Measurements from ENCODE around the gene SFI1.
"Not testable (repeated sequence)": the region's sequence is repeated elsewhere in the genome, so short reads cannot be mapped to it uniquely, and the experiment has no call there.

Gene SFI1

DNA sequence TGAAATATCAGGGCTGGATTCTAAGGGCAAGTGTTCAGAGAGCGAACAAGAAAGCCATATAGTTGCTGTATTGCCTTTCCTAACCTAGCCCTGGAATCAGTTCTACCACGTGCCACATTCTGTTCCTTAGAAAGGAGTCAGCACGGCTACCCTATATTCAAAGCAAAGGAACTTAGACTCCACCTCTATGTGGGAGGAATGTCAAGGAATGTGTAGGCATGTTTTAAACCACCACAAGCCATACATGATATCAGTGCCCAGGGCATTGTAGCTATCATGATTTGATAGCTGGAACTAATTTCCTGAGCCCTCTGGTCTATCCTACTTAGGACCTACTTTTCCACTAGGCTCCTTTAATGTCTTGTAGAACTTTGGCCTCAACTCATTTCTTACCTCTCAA is 4.2 kb upstream of the SFI1 start:
- no peak for DNase-seq (ENCODE audit: low read depth in 2 of 3, low spot score in 2 of 3)

DNA sequence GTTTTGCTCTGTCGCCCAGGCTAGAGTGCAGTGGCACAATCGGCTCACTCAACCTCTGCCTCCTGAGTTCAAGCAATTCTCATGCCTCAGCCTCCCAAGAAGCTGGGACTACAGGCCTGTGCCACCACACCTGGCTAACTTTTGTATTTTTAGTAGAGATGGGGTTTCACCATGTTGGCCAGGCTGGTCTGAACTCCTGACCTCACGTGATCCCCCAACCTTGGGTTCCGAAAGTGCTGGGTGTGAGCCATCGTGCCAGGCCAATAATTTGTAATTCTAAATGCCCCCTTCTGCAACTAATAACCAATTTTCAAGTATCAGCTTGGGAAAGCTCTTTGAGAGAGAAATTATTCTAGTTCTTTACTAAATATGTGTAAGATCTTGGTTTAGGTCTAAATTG is 3.0 kb upstream of the SFI1 start:
- DNase-seq (ENCODE audit: low read depth in 2 of 3, low spot score in 2 of 3): not testable (repeated sequence)

DNA sequence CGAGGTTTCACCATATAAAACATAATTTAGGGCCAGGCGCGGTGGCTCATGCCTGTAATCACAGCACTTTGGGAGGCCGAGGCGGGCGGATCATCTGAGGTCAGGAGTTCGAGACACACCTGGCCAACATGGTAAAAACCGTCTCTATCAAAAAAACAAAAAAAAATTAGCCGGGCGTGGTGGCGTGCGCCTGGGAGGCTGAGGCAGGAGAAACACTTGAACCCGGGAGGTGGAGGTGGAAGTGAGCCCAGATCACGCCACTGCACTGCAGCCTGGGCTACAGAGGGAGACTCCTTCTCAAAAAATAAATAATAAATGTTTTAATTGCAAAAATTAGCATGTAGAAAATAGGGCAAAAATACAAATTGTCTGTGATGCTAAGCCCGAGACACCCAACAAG is 993 bp upstream of the SFI1 start:
- DNase-seq (ENCODE audit: low read depth in 2 of 3, low spot score in 2 of 3): no peak

DNA sequence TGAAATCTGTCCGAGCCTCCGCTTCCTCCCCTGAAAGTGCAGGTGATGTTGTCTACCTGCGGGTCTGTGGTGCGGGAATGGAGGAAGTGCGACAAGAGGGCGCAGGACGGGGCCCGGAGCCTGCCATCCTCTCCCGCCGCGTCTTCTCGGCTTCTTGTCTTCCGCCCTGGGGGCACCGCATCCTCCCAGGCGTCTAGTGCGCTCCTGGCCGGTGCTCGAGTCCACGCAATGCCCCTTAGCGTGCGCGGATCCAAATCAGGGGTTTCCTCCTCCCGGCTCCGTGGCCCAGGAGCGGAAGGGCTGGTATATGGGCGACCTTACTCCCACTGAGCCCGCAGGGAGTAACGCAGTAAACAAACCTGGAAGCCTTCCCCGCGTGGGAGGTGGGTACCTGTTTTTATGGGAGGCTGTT is 405 bp downstream of the SFI1 start:
- DNase-seq (ENCODE audit: low read depth in 2 of 3, low spot score in 2 of 3): peak in 1 of 3 experiments; percentile 18

DNA sequence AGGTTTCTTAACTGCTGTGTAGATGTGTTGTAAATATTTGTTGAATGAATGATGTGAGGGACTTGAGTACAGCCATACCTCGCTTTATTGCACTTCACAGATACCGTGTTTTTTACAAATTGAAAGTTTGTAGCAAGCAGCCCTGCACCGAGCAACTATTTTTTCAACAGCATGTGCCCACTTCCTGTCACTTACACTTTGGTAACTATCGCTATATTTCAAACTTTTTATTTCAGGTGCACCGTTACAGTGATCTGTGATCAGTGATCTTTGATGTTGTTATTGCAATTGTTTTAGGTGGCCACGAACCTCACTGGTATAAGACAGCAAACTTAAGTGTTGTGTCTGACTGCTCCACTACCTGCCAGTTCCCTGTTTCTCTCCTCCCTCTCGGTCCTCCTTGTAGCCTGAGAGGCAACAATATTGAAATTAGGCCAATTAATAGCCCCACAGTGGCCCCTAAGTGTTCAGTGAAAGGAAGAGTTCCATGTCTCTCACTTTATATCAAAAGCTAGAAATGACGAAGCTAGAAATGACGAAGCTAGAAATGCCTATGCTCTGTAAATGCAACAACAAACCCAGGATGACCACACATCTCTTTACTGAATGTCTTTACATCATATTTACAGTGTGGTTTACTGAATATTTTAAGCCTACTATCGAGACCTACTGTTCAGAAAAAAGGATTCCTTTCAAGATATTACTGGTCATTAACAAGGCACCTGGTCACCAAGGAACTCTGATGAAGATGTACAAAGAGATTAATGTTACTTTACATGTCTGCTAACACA is 1.0 kb downstream of the SFI1 start:
- no peak for DNase-seq (ENCODE audit: low read depth in 2 of 3, low spot score in 2 of 3)

DNA sequence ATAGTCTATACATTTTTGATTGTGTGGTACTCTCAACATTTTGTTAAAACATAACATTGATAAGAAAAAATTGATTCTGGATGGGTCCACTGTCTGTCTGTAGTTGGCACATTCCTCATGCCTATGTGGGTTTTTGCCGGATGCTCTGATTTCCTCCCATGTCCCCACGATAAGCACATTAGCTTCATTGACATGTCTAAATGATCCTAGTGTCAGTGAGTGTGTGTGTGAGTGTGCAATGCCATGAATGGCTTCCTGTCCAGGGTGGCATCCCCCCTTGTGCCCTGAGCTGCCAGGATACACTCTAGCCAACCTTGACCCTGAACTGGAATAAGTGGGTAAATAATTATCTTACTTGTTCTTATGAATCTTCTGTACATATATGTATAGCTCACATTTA is 5.4 kb downstream of the SFI1 start:
- DNase-seq (ENCODE audit: low read depth in 2 of 3, low spot score in 2 of 3): no peak

DNA sequence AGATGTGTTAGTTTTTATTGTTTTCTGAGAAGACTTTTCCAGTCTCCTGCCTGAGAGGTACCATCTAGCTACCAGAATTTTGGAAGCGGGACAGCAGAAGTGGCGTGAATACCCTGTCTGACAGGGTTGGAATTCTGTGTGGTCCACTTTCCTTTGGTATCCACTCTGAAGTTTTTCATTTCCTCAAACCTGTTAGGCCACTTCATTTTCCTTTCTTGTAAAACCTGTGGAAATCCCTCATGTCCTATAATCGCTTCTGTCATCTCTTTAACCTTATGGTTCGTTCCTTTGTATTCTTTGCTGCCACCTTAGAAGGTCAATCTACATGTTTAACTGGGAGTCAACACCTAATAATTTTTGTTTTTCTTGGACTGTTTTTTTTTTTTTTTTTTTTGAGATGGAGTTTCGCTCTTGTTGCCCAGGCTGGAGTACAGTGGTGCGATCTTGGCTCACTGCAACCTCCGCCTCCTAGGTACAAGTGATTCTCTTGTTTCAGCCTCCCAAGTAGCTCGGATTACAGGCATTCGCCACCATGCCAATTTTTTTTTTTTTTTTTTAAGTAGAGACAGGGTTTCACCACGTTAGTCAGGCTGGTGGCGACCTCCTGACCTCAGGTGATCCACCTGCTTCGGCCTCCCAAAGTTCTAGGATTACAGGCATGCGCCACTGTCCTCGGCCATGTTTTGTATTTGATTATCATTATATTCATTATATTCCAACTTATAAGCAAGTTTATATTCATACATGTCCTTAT is 7.1 kb downstream of the SFI1 start:
- DNase-seq (ENCODE audit: low read depth in 2 of 3, low spot score in 2 of 3): no peak

DNA sequence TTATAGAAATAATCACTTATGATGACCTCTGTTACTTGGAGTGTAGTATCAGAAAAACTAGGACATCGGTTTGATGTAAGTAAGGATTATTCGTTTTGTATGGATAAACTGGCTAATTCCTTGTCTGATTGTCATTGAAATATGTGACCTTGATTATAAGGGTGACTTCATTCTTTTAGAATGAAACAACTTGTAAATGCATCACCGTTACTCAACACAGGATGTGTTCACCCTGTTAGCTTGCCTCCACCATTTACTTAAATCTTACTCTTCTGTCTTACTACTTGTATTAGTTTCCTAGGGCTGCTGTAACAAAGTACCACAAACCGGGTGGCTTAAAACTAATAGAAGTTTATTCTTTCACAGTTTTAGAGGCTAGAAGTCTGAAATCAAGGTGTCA is 7.9 kb downstream of the SFI1 start:
- DNase-seq (ENCODE audit: low read depth in 2 of 3, low spot score in 2 of 3): no peak

DNA sequence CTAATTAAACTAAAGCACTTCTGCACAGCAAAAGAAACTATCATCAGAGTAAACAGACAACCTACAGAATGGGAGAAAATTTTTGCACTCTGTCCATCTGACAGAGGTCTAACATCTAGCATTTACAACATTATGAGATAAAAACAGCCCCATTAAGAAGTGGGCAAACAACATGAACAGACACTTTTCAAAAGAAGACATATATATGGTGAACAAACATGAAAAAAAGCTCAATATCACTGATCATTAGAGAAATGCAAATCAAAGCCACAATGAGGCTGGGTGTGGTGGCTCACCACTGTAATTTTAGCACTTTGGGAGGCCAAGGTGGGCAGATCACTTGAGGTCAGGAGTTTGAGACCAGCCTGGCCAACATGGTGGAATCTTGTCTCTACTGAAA is 11.2 kb downstream of the SFI1 start:
- DNase-seq (ENCODE audit: low read depth in 2 of 3, low spot score in 2 of 3): not testable (repeated sequence)

DNA sequence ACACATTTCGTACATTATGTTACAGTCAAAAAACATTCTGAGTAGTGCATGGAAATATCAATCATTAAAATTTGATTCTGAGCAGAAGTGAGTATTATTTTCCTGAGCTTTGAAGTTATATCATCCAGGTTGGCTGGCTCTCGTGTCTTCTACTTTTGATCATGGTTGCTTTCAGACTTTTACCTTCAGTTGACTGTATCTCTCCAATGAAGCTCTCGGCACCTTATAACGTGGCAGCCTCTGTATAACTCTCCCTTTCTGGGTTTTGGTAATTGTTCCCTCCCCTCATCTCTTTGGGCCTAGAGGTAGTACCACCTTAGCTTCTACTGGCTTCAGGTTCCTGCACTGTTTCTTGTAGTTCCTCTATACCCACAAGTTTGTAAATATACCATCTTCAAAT is 12.2 kb downstream of the SFI1 start:
- DNase-seq (ENCODE audit: low read depth in 2 of 3, low spot score in 2 of 3): no peak

DNA sequence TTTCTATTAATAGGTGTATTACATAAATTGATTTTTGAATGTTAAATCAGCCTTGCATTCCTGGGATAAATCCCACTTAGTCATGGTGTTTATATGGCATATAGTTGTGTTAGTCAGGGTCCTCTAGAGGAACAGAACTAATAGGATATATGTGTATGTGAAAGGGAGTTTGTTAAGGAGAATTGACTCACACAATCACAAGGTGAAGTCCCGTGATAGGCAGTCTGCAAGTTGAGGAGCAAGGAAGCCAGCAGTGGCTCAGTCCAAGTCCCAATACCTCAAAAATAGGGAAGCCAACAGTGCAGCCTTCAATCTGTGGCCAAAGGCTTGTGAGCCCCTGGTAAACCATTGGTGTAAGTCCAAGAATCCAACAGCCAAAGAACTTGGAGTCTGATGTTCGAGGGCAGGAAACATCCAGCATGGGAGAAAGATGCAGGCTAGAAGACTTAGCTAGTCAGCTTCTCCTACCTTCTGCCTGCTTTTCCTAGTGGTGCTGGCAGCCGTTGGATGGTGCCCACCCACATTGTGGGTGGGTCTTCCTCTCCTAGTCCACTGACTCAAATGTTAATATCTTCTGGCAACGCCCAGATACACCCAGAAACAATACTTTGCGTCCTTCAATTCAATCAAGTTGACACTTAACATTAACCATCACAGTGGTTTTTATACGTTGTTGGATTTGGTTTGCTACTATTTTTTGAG is 12.9 kb downstream of the SFI1 start:
- no peak for DNase-seq (ENCODE audit: low read depth in 2 of 3, low spot score in 2 of 3)

DNA sequence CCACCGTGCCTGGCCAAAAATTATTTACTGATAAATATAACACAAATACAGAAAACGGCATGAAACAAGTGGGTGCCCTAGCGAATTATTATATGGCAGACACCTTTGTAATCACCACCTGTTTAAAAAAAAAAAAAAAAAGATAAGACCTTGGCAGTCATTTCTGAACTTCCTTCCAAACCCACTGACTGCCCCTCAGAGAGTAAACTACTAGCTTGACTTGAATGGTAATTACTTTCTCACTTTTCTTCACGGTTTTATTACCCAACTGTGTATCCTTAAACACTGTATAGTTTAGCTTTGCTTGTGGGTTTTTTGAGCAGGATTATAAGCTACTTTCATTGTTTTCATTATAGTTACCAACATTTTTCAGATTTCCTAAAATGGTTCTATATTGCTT is 23.7 kb downstream of the SFI1 start:
- DNase-seq (ENCODE audit: low read depth in 2 of 3, low spot score in 2 of 3): no peak

DNA sequence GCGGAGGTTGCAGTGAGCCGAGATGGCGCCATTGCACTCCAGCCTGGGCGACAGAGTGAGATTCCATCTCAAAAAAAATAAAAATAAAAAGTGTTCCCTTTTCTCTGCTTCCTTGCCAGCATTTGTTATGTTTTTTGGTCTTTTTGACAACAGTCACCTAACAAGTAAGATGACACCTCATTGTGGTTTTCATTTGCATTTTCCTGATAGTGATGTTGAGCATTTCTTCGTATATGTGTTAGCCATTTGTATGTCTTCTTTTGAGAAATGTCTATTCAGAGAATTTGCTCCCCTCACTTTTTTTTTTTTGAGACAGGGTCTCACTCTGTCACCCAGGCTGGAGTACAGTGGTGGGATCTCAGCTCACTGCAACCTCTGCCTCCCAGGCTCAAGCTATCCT is 27.8 kb downstream of the SFI1 start:
- not testable (repeated sequence) for DNase-seq (ENCODE audit: low read depth in 2 of 3, low spot score in 2 of 3)

DNA sequence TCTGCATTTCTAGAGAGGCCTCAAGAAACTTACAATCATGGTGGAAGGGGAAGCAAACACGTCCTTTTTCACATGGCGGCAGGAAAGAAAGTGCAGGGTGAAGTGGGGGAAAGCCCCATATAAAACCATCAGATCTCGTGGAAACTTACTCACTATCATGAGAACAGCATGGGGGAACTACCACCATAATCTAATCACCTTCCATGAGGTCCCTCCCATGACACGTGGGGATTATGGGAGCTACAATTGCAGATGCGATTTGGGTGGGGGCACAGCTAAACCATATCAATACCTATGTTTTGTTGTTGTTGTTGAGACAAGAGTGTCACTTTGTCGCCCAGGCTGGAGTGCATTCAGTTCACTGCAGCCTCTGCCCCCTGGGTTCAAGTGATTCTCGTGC is 29.9 kb downstream of the SFI1 start:
- DNase-seq (ENCODE audit: low read depth in 2 of 3, low spot score in 2 of 3): no peak

DNA sequence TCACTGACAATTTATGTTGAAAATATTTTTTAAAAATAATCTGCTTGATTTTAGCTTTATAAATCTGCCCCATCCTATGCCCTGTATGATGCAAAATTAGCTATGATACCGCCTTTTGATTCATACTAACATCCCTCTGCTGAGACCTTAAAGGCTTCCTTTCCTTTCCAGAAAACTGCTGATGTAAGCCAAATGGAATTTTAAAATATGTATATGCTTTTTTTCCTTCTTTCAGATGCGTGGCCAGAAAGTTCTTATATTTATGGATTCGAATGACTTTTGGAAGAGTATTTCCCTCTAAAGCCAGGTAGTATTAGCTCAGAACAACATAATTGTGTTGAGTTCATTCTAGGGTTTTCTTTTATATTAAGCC is 34.5 kb downstream of the SFI1 start:
- DNase-seq (ENCODE audit: low read depth in 2 of 3, low spot score in 2 of 3): no peak

DNA sequence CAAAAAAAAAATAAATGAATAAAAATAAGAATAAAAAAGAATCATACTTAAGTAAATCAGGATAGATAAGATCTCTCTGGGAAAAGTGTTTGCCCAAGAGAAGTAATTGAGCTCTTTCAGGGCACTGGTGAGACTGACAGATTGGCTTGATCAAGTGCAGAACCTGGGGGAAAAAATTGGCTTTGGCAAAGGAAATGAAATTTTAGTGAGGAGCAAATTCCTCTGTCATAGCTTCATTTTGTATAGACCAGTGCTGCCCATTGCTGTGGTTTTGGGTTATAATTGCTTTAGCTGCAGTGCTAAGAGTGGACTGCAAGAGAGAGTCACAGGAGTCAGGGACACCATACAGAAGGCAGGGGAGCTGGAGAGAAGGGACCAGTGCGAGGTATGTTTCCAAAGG is 35.7 kb downstream of the SFI1 start:
- DNase-seq (ENCODE audit: low read depth in 2 of 3, low spot score in 2 of 3): no peak

DNA sequence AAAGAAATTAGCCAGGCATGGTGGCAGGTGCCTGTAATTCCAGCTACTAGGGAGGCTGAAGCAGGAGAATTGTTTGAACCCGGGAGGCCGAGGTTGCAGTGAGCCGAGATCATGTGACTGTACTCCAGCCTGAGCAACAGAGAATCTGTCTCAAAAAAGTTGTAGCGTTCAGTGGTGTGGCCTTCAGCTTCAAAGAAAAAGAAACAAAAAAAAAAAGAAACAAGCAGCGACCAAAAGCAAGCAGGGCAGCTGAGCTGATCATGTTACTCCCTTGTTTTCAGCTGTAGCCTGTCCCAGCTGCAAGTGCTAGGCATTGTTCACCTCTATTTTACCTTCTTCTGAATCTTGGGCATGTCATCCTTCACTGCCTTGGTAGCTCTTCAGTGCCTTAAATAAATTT is 37.0 kb downstream of the SFI1 start:
- no peak for DNase-seq (ENCODE audit: low read depth in 2 of 3, low spot score in 2 of 3)

DNA sequence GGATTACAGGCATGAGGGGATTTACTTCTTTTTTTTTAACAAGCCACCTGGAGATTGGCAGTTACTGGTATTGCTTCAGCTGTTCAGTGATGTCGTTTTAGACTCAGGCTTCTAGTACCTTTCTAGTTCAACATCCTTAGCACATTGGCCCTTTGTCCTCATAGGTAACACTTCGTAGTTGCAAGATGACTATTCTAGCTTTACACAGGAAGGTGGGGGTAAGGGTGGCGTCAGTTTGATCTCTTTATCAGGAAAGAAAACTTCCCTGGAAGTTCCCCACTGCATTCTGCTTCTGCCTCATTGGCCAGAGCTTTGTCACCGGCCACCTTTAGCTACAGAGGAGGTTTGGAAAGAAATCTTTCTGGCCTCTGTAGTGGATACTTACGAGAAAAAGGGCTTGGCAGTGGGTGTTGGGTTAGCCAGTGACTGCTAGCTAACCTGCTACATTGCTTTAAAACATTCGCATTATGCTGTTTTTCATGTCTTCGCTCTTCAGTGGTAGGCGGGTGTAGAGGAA is 40.7 kb downstream of the SFI1 start:
- DNase-seq (ENCODE audit: low read depth in 2 of 3, low spot score in 2 of 3): peak in 1 of 3 experiments; percentile 42

DNA sequence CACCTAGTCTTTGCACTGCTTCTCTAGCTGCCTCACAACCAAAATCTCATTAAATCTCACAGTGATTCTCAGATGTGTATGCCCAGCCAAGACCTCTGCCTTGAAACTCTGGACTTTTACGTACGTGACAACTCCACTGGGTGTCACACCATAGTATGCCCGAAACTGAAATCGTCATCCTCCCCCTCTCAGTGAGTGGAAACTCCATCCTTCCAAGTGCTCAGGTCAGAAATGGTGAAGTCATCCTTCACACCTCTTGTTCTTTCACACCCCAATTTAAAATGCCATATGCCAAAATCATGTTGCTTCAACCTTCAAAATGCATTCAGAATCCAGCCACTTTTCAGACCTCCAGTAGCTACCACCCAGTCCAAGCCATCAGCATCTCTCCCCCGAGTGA is 42.5 kb downstream of the SFI1 start:
- no peak for DNase-seq (ENCODE audit: low read depth in 2 of 3, low spot score in 2 of 3)

DNA sequence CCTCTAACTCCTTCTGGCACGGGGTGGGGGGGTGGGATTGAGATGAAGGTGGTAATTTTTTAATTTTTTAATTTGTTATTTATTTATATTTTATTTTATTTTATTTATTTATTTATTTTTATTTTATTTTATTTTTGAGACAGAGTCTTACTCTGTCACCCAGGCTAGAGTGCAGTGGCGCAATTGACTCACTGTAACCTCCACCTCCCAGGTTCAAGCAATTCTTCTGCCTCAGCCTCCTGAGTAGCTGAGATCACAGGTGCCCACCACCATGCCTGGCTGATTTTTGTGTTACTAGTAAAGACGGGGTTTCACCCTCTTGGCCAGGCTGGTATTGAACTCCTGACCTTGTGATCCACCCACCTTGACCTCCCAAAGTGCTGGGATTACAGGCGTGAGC is 43.8 kb downstream of the SFI1 start:
- DNase-seq (ENCODE audit: low read depth in 2 of 3, low spot score in 2 of 3): not testable (repeated sequence)

DNA sequence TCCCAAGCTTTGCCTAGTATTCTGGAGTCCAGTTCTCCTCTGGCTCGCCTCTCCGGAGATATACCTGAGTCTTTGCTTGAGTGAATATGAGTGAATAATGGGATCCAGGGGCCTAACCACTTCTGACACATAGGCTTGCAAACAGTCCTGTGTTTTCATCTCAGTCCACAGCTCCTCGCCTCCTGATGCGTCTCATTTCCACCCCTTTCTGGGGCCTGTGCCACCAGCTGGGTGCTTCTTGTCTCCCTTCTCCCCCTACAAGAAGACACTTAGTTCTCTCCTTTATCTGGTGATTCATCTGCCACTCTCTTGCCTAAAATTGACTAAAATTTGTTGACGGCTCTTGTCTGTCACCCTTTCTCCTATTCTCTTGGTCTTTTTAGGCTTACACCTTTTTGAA is 44.6 kb downstream of the SFI1 start:
- DNase-seq (ENCODE audit: low read depth in 2 of 3, low spot score in 2 of 3): no peak

Measured in activated CD8-positive, alpha-beta memory T cell treated with anti-CD3 and anti-CD28 coated beads for 48 hours (primary cell).